GM21367 (cell line): ENCODE measurements around the gene RASSF7.

Experiments
- ATAC-seq: cut with Tn5 transposase; IDR thresholded peaks from one replicate; pipeline ENCODE4 v1.9.1; 2021; ENCODE audit not compliant: unreplicated experiment

The RASSF7 gene

GRCh38 chr11:532986-533585, 27.7 kb upstream of the RASSF7 start:
- no peak for ATAC-seq

GRCh38 chr11:533586-534395, 27.0 kb upstream of the RASSF7 start:
- ATAC-seq: no peak

- no peak for ATAC-seq
Measured at GRCh38 chr11:534396-535209, 26.2 kb upstream of the RASSF7 start.

GRCh38 chr11:535210-535518, 25.6 kb upstream of the RASSF7 start:
- no peak for ATAC-seq

GRCh38 chr11:535519-536454, 25.0 kb upstream of the RASSF7 start, which contains the start of gene HRAS:
HRAS (minus strand) TSS chr11:535576.
- ATAC-seq: peak; percentile 61

- peak; percentile 45 for ATAC-seq
Measured at GRCh38 chr11:536841-537621, 23.7 kb upstream of the RASSF7 start, which contains the start of gene LRRC56. LRRC56 (plus strand) TSS chr11:537527; CDS start chr11:540685, 3,158 bp downstream.

- ATAC-seq: no peak
Measured at GRCh38 chr11:537622-538430, 22.9 kb upstream of the RASSF7 start.

- ATAC-seq: no peak
Measured at GRCh38 chr11:538431-539051, 22.2 kb upstream of the RASSF7 start.

- ATAC-seq: no peak
Measured at GRCh38 chr11:539971-540481, 20.7 kb upstream of the RASSF7 start.

GRCh38 chr11:540583-541432, 20.0 kb upstream of the RASSF7 start:
- ATAC-seq: no peak

GRCh38 chr11:541433-541885, 19.3 kb upstream of the RASSF7 start:
- ATAC-seq: no peak

- no peak for ATAC-seq
Measured at GRCh38 chr11:544817-545166, 16.0 kb upstream of the RASSF7 start.

GRCh38 chr11:545171-545570, 15.6 kb upstream of the RASSF7 start:
- no peak for ATAC-seq

- ATAC-seq: no peak
Measured at GRCh38 chr11:548700-549603, 11.8 kb upstream of the RASSF7 start.

- no peak for ATAC-seq
Measured at GRCh38 chr11:550021-550745, 10.6 kb upstream of the RASSF7 start.

- ATAC-seq: no peak
Measured at GRCh38 chr11:550746-551085, 10.1 kb upstream of the RASSF7 start.
